ENCODE measurements around the gene ACTL10.

- no peak for TF ChIP-seq CTCF (IDR thresholded peaks at IDR 0.05)
- TF ChIP-seq EZH2 (IDR thresholded peaks at IDR 0.05; ENCODE audit: borderline replicate concordance, insufficient read depth, low read depth, low read length, poor library complexity, severe bottlenecking): no peak
These were observed 43.9 kb upstream of the ACTL10 start for GRCh38 chr20:33622705-33623365.
